ENCODE measurements around the gene PTPRT. TPM values are rescaled to one million over a fixed set of nuclear protein-coding genes. Genes with fewer than 3 reads are reported as not detected.

The PTPRT gene
- total and polyA plus RNA-seq, 2 donors, result 0.09 to 1.9 TPM

DNA sequence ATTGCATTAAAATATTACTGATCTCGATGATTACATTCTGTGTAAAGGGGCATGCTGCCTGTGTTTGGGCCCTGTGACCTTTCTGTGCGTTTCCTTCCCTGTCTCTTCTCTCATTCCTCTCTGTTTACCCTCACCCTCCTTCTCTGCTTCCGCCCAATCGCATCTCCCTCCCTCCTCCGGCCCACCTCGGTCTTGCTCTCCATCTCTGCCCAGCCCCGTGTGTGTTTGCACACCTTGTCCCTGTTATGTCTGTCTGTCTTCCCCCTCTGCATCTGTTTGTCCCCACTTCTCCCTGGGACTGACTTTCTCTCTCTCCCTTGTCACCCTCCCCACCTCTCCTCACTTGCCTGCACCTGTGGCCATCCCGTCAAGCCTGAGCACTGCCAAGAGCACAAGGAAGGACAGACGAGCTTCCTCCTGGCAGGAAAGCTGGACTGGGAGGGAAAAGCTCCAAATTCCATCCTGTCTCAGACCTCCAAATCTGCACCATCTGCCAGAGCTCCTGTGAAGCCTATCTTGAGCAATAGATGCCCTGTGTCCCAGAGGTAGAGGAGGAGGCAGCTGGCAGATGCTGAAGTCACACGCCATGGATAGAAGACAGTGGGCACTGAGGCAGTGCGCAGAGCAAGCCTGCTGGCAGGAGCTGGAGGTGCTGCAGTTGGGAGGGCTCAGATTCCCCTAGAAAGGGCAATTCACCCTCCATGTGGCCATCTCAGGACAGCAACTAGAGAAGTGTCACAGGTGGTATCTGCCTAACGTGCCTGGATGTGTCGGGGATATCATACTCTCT lies 172.3 kb downstream of the PTPRT start:
- Histone ChIP-seq H3K4me1 (ENCODE audit: insufficient read depth) (no peaks in the 10 kb centered on the region), H3K4me3 (ENCODE audit: low read depth, low read length) (no peak overlapping the region), H3K27ac (ENCODE audit: low read depth) (no peak overlapping the region), H3K36me3 (ENCODE audit: insufficient read depth) (no peaks in the 10 kb centered on the region)
- DNase-seq (ENCODE audit: extremely low spot score), result no peak
- WGBS, result 47% methylated on average over 13 of the region's 13 CpGs

DNA sequence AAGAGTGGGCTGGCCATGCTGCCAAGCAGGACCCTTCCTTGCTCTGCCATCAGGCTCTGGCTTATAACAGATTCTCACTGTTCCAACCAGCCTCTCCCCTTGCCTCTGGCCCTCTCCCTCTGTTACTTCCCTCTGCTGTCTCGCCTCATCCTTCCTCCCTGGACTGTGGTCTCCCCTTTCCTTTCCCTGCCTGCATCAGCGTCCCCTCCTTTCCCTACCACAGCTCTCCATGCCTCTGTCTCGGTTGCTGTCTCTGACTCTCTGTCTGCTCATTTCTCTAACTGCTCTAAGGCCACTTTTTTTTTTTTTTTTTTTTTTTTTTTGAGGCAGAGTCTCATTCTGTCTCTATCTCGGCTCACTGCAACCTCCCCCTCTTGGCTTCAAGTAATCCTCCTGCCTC lies 173.4 kb downstream of the PTPRT start:
- no peak for DNase-seq (ENCODE audit: extremely low spot score)
- no peaks in the 10 kb centered on the region for H3K4me1 ChIP-seq (ENCODE audit: insufficient read depth)
- H3K36me3 ChIP-seq (ENCODE audit: insufficient read depth), result no peaks in the 10 kb centered on the region
- no peak overlapping the region for H3K27ac ChIP-seq (ENCODE audit: low read depth)
- H3K4me3 ChIP-seq (ENCODE audit: low read depth, low read length), result no peak overlapping the region
- 64% methylated on average over 4 of the region's 4 CpGs for WGBS

DNA sequence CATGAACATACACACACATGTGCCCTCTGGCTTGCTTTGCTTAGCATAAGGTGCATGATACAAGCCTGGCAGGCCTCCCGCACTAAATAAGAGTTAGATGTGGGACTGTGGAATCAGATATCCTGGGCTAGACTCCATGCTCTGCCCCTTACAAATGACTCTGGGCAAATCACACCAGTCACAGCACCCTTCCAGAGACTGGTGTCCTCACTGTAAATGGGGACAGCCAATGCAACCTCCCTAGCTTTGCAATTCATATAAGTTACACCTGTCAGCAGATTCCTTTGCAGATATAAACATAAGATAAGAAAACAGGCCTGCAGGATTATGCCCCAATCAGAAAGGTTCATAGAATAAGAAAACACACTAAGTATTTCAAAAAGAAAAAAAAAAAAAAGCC lies 174.1 kb downstream of the PTPRT start:
- no peaks in the 10 kb centered on the region for H3K4me1 ChIP-seq (ENCODE audit: insufficient read depth)
- 79% methylated on average over 1 of the region's 1 CpG for WGBS
- no peak overlapping the region for H3K4me3 ChIP-seq (ENCODE audit: low read depth, low read length)
- DNase-seq (ENCODE audit: extremely low spot score), result no peak
- H3K36me3 ChIP-seq (ENCODE audit: insufficient read depth), result no peaks in the 10 kb centered on the region
- no peak overlapping the region for H3K27ac ChIP-seq (ENCODE audit: low read depth)

DNA sequence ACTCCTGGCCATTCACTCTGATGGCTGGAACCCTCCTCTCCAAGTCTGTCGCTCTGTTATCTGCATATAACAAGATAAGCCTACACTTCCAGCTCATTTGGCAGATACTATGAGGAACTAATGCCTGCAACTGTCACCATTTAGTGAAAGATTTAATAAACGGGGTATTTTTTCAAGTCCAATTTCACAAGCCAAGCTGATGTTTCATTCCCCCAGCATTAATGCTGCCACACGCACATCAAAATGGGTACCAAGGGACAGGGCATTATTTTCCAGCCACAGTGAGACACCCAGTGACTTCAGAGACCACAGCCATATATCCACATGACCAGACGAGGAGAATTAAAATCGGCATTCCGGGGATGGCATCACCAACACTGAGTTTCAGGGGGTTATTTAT lies 175.5 kb downstream of the PTPRT start:
- H3K36me3 ChIP-seq (ENCODE audit: insufficient read depth), result no peaks in the 10 kb centered on the region
- 69% methylated on average over 6 of the region's 6 CpGs for WGBS
- no peak overlapping the region for H3K27ac ChIP-seq (ENCODE audit: low read depth)
- no peak overlapping the region for H3K4me3 ChIP-seq (ENCODE audit: low read depth, low read length)
- no peak for DNase-seq (ENCODE audit: extremely low spot score)
- no peaks in the 10 kb centered on the region for H3K4me1 ChIP-seq (ENCODE audit: insufficient read depth)

DNA sequence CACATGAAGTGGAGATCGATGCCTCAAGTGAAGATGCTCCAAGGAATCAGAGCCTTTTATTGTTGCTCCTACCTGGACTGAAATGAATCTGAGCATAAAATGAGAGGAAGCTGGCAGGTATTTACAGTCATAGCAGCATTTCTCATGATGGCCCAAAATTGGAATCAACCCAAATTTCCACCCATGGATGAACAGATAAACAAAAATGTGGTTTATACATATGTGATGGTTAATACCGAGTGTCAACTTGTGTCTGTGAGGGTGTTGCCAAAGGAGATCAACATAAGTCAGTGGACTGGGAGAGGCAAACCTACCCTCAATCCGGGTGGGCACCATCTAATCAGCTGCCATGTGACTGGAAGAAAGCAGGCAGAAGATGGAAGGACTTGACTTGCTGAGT lies 178.2 kb downstream of the PTPRT start:
- Histone ChIP-seq H3K4me3 (ENCODE audit: low read depth, low read length) (no peak overlapping the region), H3K4me1 (ENCODE audit: insufficient read depth) (no peaks in the 10 kb centered on the region), H3K27ac (ENCODE audit: low read depth) (no peak overlapping the region), H3K36me3 (ENCODE audit: insufficient read depth) (no peaks in the 10 kb centered on the region)
- 87% methylated on average over 3 of the region's 3 CpGs for WGBS
- DNase-seq (ENCODE audit: extremely low spot score), result no peak

DNA sequence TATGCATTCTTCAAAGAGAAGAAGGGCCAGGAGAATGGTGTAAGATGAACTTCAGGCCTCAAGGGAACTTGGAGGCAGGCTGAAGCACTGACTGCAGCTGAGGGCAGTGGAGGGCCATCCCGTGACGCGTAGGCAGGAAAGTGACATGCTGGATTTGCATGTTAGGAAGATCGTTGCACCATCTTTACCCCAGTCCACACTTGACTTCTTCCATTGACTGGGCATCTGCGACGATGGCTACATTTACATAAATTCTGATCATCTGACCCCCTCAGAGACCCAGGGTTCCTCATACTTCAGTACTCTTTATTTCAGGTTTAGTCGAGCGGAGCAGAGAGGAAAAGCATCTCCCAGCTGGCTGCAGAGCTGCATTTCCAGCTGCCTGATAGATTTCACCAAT lies 180.2 kb downstream of the PTPRT start:
- WGBS, result 93% methylated on average over 8 of the region's 8 CpGs

DNA sequence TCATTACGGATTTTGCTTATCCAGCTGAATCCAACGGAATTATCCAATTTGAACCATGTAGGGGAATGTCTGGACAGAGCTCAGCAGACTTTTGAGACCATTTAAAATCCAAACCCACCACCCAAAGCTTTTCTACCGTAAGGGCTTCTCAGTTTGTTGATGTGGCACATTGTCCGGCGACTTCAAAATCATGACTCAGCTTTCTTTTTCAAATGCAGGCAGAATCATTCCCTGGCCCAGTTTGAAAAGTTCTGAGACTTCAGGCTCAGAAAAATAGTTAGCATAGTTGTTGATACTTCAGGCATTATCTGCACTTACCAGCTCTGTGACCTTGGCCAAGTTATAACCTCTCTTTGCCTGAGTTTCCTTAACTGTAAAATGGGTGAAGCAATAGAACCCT lies 182.2 kb downstream of the PTPRT start:
- H3K4me3 ChIP-seq (ENCODE audit: low read depth, low read length), result no peak overlapping the region
- WGBS, result 56% methylated on average over 5 of the region's 5 CpGs
- DNase-seq (ENCODE audit: extremely low spot score), result no peak

More for the DNA sequence above, 180.2 kb downstream of the PTPRT start:
- Histone ChIP-seq H3K36me3 (ENCODE audit: insufficient read depth) (no peaks in the 10 kb centered on the region), H3K27ac (ENCODE audit: low read depth) (no peak overlapping the region), H3K4me3 (ENCODE audit: low read depth, low read length) (no peak overlapping the region), H3K4me1 (ENCODE audit: insufficient read depth) (no peaks in the 10 kb centered on the region)
- DNase-seq (ENCODE audit: extremely low spot score), result no peak

DNA sequence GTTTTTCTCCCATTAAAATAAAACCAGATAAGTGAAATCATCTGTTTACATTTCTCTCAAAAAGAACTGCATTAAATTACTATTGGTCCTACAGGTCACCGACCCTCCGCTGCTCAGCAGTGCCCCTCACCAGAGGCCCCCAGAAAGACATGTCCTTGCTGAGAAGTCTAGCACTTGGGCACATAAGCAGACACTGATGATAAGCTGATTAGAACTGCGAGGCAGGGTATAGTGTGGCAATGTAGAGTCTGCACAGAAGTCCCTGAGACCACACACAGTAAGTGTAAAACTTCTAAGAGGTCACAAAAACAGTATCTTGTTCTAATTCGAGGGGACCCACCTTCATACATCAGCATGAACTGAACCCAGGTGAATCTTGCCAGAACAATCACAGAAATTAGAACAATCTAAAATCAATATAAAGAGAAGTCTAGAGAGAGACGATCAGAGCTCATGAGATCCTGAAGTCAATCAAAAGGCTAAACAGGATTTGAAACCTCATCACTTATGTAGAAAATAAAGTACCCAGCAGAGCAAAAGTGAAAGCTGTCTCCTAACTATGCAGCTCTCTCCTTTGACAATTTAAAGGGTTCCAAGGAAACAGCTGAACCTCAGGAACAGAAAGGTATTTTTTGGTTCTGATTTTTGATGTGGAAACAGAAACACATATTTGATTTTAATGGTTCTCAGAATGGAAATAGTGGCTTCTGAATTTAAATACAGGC lies 182.9 kb downstream of the PTPRT start:
- no peaks in the 10 kb centered on the region for H3K36me3 ChIP-seq (ENCODE audit: insufficient read depth)
- 40% methylated on average over 5 of the region's 5 CpGs for WGBS
- H3K4me3 ChIP-seq (ENCODE audit: low read depth, low read length), result no peak overlapping the region
- DNase-seq (ENCODE audit: extremely low spot score), result no peak
- H3K4me1 ChIP-seq (ENCODE audit: insufficient read depth), result no peaks in the 10 kb centered on the region
- H3K27ac ChIP-seq (ENCODE audit: low read depth), result no peak overlapping the region

More for the DNA sequence above, 182.2 kb downstream of the PTPRT start:
- no peak overlapping the region for H3K27ac ChIP-seq (ENCODE audit: low read depth)
- no peaks in the 10 kb centered on the region for H3K36me3 ChIP-seq (ENCODE audit: insufficient read depth)
- no peaks in the 10 kb centered on the region for H3K4me1 ChIP-seq (ENCODE audit: insufficient read depth)

DNA sequence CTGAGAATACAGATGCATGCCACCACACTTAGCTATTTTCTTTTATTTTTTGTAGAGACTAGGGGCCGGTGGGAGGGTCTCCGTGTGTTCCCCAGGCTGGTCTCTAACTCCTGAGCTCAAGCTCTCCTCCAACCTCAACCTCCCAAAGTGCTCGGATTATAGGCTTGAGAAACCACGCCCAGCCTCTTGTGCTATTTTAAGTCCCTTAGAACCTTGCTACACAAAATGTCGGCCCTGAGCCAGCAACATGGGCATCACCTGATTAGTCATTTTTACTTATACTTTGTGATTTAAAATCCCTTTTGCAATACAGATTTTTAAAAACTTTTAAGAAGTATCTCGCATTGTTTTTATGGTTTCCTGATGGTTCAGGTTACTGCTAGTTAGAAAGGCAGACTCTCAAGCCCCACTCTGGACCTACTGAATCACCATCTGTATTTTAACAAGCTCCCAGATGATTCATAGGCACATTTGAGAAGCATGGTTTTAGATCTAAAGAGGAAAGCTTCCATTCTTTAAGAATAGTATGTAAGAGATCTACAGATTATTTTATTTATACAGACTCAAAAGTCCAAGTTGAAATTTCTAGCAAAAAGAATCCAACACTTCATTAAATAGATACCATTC lies 186.3 kb downstream of the PTPRT start:
- H3K36me3 ChIP-seq (ENCODE audit: insufficient read depth), result no peaks in the 10 kb centered on the region
- 65% methylated on average over 6 of the region's 6 CpGs for WGBS
- DNase-seq (ENCODE audit: extremely low spot score), result no peak

DNA sequence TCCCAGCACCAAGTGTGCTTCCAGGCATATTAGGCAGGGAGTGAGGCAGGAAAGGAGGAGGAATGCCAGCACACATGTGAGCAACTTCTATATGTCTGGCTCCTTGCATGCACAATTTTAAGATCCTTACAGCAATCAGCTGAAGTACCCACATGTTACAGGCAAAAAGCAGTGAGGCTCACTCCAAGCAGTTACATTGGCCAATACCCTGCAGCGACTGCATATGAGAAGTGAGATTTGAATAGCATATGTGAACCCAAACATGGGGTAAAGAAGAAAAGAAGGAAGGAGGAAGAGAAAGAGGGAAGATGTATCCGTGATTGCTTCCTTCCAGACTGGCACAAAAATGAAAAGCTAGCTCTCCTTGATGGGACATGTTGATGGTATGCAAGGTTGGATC lies 193.6 kb downstream of the PTPRT start:
- Histone ChIP-seq H3K4me1 (ENCODE audit: insufficient read depth) (no peaks in the 10 kb centered on the region), H3K36me3 (ENCODE audit: insufficient read depth) (no peaks in the 10 kb centered on the region), H3K27ac (ENCODE audit: low read depth) (no peak overlapping the region), H3K4me3 (ENCODE audit: low read depth, low read length) (no peak overlapping the region)
- WGBS, result 80% methylated on average over 2 of the region's 2 CpGs
- DNase-seq (ENCODE audit: extremely low spot score), result no peak

More for the DNA sequence above, 186.3 kb downstream of the PTPRT start:
- Histone ChIP-seq H3K4me1 (ENCODE audit: insufficient read depth) (no peaks in the 10 kb centered on the region), H3K27ac (ENCODE audit: low read depth) (no peak overlapping the region), H3K4me3 (ENCODE audit: low read depth, low read length) (no peak overlapping the region)

DNA sequence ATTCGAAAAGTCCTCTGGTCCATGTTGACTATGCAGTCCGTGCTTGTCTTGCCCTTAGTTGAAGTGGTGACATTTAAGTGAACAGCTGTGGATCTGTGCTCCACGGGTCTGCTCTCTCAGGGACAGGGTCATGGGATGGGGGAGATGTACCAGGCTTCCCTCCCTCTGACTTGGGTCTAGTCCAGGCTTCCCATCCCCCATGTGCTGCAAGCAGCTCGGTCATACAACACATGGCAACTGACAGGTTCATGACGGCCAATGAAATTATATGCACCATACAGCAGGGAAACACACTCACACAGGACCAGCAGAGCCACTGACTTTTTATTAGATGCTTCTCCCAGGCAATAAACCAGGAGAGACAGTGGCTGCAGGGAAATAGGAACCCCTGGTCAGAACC lies 201.4 kb downstream of the PTPRT start:
- WGBS, result 63% methylated on average over 5 of the region's 5 CpGs

DNA sequence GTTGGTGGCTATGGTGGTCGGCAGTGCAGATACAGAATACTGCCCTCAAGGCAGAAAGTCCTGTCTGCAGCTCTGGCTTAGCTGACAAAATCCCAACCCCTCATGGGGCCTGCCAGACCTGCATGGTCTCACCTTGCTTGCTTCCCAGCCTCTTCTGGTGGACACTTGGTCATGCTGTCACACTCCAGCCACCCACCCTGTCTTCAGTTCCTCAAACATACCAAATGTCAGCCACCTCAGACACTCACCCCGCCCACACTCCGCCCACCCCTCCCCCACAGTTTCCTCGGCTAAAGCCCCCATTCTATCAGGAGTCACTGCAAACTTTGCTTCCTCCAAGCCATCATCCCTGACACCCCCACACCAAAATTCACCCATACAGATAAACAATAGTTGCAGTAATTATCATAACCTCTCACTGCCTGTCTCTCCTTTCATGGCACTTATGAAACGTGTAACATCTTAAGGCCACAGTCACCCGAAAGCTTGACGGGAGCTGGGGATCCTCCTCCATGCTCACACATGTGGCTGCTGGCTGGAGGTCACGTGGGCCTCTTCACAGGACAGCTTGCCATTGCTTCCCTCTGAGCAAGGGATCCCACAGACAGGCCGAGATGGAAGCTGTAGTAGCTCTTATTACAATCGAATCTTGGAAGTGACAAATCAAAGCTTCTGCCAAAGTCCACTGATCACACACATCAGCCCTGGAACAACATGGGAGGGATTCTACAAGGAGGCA lies 202.2 kb downstream of the PTPRT start:
- WGBS, result 80% methylated on average over 10 of the region's 10 CpGs
- no peak overlapping the region for H3K4me3 ChIP-seq (ENCODE audit: low read depth, low read length)
- H3K27ac ChIP-seq (ENCODE audit: low read depth), result no peak overlapping the region
- DNase-seq (ENCODE audit: extremely low spot score), result no peak
- H3K36me3 ChIP-seq (ENCODE audit: insufficient read depth), result no peaks in the 10 kb centered on the region
- H3K4me1 ChIP-seq (ENCODE audit: insufficient read depth), result no peaks in the 10 kb centered on the region

More for the DNA sequence above, 201.4 kb downstream of the PTPRT start:
- Histone ChIP-seq H3K4me3 (ENCODE audit: low read depth, low read length) (no peak overlapping the region), H3K4me1 (ENCODE audit: insufficient read depth) (no peaks in the 10 kb centered on the region), H3K27ac (ENCODE audit: low read depth) (no peak overlapping the region), H3K36me3 (ENCODE audit: insufficient read depth) (no peaks in the 10 kb centered on the region)
- DNase-seq (ENCODE audit: extremely low spot score), result no peak

DNA sequence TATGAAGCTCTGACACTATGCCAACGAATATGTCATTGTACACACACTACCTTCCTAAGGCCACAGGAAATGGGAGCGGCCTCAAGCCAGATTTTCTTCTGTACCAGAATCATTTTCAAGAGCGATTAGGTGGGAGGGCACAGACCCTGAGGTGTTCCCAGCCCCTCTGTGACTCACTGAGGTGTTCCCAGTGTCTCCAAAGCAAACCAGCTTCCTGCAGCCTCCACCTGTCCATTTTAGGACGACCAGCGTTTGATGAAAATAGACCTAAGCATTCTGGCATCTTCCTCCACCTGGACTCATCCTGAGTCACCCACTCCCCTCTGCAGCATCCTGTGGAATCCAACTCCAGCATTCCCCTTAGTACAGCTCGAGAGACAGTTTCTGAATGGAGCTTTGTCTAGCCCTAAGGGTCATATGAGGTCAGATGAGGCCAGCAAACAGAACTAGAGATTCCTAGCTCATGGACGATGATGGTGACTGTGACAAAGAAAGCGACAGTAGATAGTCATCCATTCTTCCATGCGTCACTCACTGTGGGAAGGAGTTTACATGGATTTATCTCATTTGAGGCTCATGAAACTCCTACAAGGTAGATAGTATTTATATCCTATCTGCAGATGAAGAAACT lies 203.4 kb downstream of the PTPRT start:
- H3K4me3 ChIP-seq (ENCODE audit: low read depth, low read length), result no peak overlapping the region
- H3K4me1 ChIP-seq (ENCODE audit: insufficient read depth), result no peaks in the 10 kb centered on the region
- H3K27ac ChIP-seq (ENCODE audit: low read depth), result no peak overlapping the region
- DNase-seq (ENCODE audit: extremely low spot score), result no peak
- 83% methylated on average over 9 of the region's 9 CpGs for WGBS
- H3K36me3 ChIP-seq (ENCODE audit: insufficient read depth), result no peaks in the 10 kb centered on the region

Measured in urinary bladder (tissue), 4 donors.